A673 (cell line): Measurements from ENCODE around the gene GJB5.

Source experiments
- EZH2 ChIP-seq: fragments of 200-600 bp; sonication (generic); IDR thresholded peaks from 2 replicates; pipeline ENCODE4 v1.6.1; 2017; ENCODE audit warnings: borderline replicate concordance, low read depth, mild to moderate bottlenecking, mixed read lengths, antibody characterized with exemption, low read length; ENCODE audit not compliant: poor library complexity, severe bottlenecking
- TF ChIP-seq, protein P1 (sequence below): fragments of 300-800, 200-600 bp; sonication (generic); conservative IDR thresholded peaks from 2 replicates; pipeline ENCODE4 v1.5.1; 2017; ENCODE audit warnings: low read depth, mild to moderate bottlenecking, antibody characterized with exemption, low read length, moderate library complexity, mixed read lengths

DNA sequence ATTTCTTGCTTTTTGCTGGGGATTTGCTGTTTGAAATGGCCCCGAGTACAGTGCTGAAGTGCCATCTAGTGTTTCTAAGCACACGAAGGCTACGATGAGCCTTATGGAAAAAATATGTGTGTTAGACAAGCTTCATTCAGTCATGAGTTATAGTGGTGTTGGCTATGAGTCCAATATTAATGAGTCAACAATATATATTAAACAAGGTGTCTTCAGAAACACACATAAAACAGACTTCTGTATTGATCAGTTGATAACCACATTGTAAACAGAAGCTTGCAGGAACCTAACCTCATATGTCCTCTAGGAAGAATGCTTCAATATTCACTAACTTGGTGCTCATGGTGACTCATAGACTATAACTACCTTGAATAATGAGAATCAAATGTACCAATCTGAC lies 1.7 kb upstream of the GJB5 start:
- TF ChIP-seq, protein P1, sequence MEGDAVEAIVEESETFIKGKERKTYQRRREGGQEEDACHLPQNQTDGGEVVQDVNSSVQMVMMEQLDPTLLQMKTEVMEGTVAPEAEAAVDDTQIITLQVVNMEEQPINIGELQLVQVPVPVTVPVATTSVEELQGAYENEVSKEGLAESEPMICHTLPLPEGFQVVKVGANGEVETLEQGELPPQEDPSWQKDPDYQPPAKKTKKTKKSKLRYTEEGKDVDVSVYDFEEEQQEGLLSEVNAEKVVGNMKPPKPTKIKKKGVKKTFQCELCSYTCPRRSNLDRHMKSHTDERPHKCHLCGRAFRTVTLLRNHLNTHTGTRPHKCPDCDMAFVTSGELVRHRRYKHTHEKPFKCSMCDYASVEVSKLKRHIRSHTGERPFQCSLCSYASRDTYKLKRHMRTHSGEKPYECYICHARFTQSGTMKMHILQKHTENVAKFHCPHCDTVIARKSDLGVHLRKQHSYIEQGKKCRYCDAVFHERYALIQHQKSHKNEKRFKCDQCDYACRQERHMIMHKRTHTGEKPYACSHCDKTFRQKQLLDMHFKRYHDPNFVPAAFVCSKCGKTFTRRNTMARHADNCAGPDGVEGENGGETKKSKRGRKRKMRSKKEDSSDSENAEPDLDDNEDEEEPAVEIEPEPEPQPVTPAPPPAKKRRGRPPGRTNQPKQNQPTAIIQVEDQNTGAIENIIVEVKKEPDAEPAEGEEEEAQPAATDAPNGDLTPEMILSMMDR, result no peak
- no peak for TF ChIP-seq EZH2
